Stimulated activated CD8-positive, alpha-beta memory T cell treated with anti-CD3 and anti-CD28 coated beads, Interleukin-7, amount 100 ng/mL, for 4 hours (primary cell): ENCODE data around the gene PPARD.
"Not testable (repeated sequence)": the region's sequence is repeated elsewhere in the genome, so short reads cannot be mapped to it uniquely, and the experiment has no call there.

Experiments used
- DNase-seq, 2 donors: peaks; one replicate each; pipeline ENCODE4 v3.0.0-alpha.2; 2020; ENCODE audit warnings: low read depth in 2 of 2

PPARD gene

GRCh38 chr6:35312076-35312800 lies 30.1 kb upstream of the PPARD start:
- no peak for DNase-seq

DNA sequence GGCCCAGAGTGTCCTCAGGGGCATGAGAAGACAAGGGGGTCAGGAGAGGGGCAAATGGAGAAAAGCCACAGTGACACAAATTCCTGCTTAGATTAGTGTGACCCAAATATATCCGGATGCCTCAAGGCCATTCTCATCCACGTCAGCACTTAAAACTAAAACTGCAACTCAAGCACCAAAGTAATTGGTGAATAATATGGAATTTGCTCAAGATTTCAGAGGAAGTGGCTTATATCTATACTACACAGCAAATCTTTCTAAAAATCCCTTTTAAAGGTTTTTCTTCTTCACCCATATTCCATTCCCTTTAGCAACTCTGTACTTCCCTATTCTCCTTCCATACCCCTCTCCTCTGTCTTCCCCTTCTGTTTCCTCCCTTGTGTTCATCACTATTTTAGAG lies 29.6 kb upstream of the PPARD start:
- DNase-seq: no peak

GRCh38 chr6:35317483-35318195 lies 24.7 kb upstream of the PPARD start:
- DNase-seq: no peak

DNA sequence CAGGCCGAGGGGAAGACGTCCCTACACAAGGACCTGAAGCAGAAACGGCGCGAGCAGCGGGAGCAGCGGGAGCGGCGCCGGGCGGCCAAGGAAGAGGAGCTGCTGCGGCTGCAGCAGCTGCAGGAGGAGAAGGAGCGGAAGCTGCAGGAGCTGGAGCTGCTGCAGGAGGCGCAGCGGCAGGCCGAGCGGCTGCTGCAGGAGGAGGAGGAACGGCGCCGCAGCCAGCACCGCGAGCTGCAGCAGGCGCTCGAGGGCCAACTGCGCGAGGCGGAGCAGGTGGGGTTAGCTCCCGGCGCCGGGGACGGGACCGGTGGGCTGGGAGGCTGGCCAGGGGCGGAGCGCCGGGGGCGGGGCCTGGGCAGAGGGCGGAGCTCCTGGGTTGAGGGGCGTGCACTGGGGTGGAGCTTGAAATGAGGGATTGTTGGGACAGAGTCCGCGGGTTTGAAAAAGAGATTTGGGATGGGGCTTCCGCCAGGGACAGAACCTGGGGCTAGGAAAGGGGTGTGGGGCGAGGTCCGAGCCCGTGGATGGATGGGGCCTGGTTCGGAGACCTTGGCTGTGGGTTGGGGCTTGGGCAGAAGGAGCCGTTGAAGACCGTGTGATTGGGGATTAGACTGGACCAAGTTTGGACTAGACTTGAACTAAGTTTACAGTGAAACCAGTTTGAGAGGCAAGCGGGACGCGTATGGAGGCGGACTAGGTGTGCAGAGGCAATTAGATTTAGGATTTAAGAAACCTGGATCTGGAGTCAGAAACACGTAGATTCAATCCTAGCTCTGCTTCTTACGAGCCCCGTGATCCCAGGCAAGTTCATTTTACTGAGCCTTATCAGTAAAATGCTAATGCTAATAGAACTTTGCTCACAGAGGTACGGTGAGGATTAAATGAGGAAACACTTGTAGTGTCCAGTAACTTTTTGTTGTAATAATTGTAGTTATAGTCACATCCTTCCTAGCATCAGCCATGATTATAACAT lies 23.9 kb upstream of the PPARD start:
- no peak for DNase-seq

GRCh38 chr6:35319346-35320030 lies 22.9 kb upstream of the PPARD start:
- DNase-seq: no peak

DNA sequence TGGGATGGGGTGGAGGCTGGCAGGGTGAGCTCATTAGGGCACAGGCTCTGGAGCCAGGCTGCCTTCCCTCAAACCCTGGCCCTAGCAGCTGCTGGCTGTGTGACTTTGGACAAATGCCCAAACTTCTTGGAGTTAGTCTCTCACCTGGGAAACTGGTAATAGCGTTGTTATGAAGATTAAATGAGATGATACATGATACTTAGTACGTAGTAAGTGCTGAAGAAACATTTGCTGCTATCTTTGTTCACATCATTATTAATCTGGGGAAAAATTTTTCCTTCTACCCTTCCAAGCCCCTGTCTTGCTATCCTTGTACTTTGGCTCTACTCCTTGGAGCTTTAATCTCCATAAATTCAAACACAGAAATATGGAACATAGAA lies 22.3 kb upstream of the PPARD start:
- DNase-seq: no peak

- no peak for DNase-seq
These were observed 21.3 kb upstream of the PPARD start for GRCh38 chr6:35321091-35321490.

- DNase-seq: peak; percentile 66 to 67
These were observed 14.9 kb upstream of the PPARD start for GRCh38 chr6:35327349-35328027.

DNA sequence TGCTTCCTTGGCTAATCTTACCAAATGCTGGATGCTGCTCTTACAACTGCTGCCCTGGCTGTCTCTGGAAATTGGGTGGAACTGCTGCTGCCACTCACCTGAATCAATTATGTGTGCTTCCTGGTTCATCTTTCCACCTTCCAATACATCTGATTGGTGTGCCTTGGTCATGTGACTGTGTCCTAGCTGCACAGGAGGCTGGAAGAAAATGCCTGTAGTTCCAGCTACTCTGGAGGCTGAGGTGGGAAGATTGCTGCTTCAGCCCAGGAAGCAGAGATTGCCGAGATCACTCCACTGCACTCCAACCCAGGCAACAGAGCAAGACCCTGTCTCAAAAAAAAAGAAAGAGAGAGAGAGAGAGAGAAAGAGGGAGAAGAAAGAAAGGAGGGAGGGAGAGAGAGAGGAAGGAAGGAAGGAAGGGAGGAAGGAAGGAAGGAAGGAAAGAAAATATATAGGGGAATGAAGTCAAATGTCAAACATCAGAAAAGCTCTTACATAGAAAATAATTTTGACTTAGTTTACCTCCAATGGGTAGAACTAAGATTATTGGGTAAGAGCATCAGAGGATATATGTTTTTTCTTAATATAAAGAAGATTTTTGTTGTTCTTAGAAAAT lies 14.1 kb upstream of the PPARD start:
- DNase-seq: no peak

- DNase-seq: not testable (repeated sequence)
These were observed 13.4 kb upstream of the PPARD start for GRCh38 chr6:35328965-35329364.

GRCh38 chr6:35330541-35331119 lies 11.7 kb upstream of the PPARD start:
- no peak for DNase-seq

- peak; percentile 26 to 45 for DNase-seq
These were observed 10.1 kb upstream of the PPARD start for GRCh38 chr6:35332074-35332887.

GRCh38 chr6:35341557-35341956 lies 801 bp upstream of the PPARD start:
- DNase-seq: no peak

DNA sequence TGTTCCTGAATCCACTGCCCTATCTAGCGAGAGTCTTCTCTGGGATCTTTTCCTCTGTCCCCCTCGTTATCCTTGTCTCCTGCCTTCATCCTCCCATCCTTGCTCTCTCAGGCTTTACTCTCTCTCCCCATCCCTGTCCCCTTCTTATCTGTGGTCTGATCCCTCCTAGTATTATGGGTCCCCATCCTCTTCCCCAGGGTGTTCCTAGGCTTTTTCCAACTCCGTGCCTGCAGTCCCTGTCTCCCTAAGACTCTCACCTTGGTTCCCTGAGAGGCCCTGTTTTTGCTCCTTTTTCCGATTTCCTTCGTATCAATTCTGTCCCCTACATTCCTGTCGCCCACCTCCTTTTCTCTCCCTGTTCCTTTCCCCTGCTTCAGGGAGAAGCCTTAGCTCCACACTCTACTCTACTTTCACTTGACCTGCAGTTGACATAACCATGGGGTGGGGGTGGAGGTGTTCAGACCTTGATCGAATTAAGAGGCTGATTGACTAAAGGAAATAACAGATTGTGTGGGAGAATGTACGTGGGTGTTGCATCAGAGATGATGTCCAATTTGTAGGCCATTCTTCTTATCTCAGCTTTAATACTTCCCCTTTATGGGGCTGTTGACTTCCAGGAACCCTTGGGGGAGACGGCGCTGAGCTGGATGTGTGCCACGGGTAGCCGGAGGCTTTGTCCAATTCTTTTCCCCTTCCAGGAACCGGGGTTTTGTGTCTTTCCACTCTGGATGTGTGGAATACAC lies 905 bp downstream of the PPARD start:
- no peak for DNase-seq

DNA sequence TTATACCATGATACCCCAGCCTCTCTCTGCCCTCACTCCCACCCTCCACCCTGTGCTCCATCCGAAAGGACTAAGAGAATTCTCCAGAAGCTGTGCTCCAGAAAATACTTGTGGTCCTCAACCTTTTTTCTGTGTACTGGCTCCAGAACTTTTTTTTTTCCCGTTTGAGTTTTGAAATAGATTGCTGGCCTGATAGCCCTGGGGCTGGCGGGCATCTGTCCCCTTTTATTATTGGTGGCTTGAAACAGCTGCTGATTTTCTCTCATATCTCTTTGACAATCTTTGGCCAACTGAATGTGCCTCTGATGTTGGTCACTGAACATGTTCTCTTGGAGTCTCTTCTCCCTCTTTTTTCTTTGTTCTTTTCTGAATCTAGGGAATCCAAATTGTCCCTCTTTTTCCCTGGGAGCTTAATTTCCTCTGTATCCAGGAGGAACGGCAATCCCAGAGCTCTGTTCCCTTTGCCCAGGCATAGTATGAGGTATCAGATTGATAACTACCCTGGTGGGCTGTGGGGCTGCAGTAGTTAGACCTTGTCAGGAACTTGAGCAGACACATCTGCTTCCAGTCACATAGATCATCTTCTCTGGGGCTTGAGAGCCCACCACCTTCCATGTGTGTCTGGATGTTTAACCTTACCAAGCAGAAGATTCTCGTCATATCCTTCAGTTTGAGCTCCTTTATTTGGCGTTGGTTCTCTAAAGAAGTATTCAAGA lies 1.6 kb downstream of the PPARD start:
- no peak for DNase-seq

DNA sequence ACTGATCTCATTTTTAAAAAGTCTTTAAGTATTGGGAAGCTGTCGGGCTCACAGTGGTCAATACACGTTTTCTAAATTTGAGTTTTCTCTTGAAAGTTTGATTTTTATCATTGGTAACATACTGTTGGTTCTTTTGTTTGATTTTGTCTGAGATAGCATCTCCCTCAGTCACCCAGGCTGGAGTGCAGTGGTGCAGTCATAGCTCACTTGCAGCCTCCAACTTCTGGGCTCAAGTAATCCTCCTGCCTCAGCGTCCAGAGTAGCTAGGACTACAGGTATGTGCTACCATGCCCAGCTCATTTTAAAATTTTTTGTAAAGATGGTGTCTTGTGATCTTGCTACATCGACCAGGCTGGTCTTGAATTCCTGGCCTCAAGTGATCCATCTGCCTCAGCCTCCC lies 9.1 kb downstream of the PPARD start:
- DNase-seq: no peak

DNA sequence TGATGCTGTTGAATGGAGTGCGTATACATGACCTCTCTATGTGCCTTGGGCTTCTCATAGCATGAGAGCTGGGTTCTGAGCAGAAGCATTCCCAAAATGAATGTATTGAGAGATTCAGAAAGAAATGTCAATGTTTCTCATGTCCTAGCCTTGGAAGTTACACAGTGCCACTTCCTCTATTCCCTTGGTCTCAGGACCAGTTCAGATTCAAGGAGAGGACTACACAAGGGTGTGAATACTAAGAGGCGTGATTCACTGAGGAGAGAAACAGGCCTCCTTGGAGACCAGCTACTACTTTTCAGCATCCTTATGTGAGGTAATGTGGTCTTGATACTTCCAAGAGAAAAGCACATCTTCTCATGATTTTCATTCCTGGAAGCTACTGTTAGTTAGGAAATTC lies 10.4 kb downstream of the PPARD start:
- no peak for DNase-seq
